SU-DHL-6 (cell line): ENCODE results near the gene MMP8.

Experiments
- H2AFZ ChIP-seq: fragments of 200-600 bp; sonication (generic); 2 replicates; pipeline ENCODE4 v1.6.1; 2014; ENCODE audit warnings: low read depth, mild to moderate bottlenecking, moderate library complexity, mixed read lengths, antibody characterized with exemption, low read length; ENCODE audit not compliant: severe bottlenecking
- H3F3A ChIP-seq: fragments of 200-600 bp; shearing (Covaris generic); 2 replicates; pipeline ENCODE4 v1.6.0; 2016; ENCODE audit warnings: antibody characterized with exemption, mild to moderate bottlenecking; ENCODE audit not compliant: insufficient read depth
- H3K27ac ChIP-seq: fragments of 200-600 bp; sonication (generic); 2 replicates; pipeline ENCODE4 v1.5.1; 2016; ENCODE audit warnings: low read depth, mild to moderate bottlenecking, low read length, moderate library complexity, mixed read lengths
- H3K27me3 ChIP-seq: fragments of 200-600 bp; sonication (generic), shearing (Covaris generic); 2 replicates; pipeline ENCODE4 v1.6.0; 2014; ENCODE audit warnings: mild to moderate bottlenecking, low read length
- H3K36me3 ChIP-seq: fragments of 200-600 bp; sonication (generic); 2 replicates; pipeline ENCODE4 v1.6.1; 2014; ENCODE audit warnings: mild to moderate bottlenecking, low read length, mixed read lengths
- H3K4me2 ChIP-seq: fragments of 300-600, 200-600 bp; shearing (Covaris generic), sonication (generic); 2 replicates; pipeline ENCODE4 v1.6.0; 2014; ENCODE audit warnings: low read length, low read depth, mild to moderate bottlenecking; ENCODE audit not compliant: poor library complexity, severe bottlenecking
- H3K4me3 ChIP-seq: fragments of 200-600 bp; sonication (generic); 2 replicates; pipeline ENCODE4 v1.5.1; 2014; ENCODE audit warnings: antibody characterized with exemption, low read length, mild to moderate bottlenecking, mixed read lengths; ENCODE audit not compliant: insufficient read depth, poor library complexity, severe bottlenecking
- H3K79me2 ChIP-seq: fragments of 200-600 bp; sonication (generic); 2 replicates; pipeline ENCODE4 v1.6.1; 2014; ENCODE audit warnings: mild to moderate bottlenecking, low read length, moderate library complexity; ENCODE audit not compliant: insufficient read depth
- H3K9ac ChIP-seq: fragments of 200-600 bp; sonication (generic); 2 replicates; pipeline ENCODE4 v1.7.0; 2014; ENCODE audit warnings: mild to moderate bottlenecking, low read length
- H3K9me2 ChIP-seq: fragments of 200-600 bp; sonication (generic); replicated peaks from 2 replicates; pipeline ENCODE4 v1.6.1; 2014; ENCODE audit warnings: low read length; ENCODE audit not compliant: insufficient read depth
- H3K9me3 ChIP-seq: fragments of 200-600 bp; sonication (generic); 2 replicates; pipeline ENCODE4 v1.6.1; 2014; ENCODE audit warnings: low read length, mixed read lengths; ENCODE audit not compliant: insufficient read depth
- H4K20me1 ChIP-seq: fragments of 200-600 bp; sonication (generic); 2 replicates; pipeline ENCODE4 v1.6.1; 2014; ENCODE audit warnings: low read depth, mild to moderate bottlenecking, antibody characterized with exemption, low read length, moderate library complexity, mixed read lengths
- CTCF ChIP-seq: fragments of 200-600 bp; sonication (generic); IDR thresholded peaks from one replicate; pipeline ENCODE4 v1.5.1; 2017; ENCODE audit warnings: antibody characterized with exemption, mild to moderate bottlenecking, low read length, moderate library complexity; ENCODE audit not compliant: insufficient read depth, poor library complexity, severe bottlenecking
- EZH2phosphoT487 ChIP-seq: fragments of 200-600 bp; sonication (generic), shearing (Covaris generic); conservative IDR thresholded peaks from 2 replicates; pipeline ENCODE4 v1.6.1; 2018; ENCODE audit warnings: mild to moderate bottlenecking, antibody characterized with exemption, low read length, moderate library complexity, mixed read lengths

MMP8 gene

DNA sequence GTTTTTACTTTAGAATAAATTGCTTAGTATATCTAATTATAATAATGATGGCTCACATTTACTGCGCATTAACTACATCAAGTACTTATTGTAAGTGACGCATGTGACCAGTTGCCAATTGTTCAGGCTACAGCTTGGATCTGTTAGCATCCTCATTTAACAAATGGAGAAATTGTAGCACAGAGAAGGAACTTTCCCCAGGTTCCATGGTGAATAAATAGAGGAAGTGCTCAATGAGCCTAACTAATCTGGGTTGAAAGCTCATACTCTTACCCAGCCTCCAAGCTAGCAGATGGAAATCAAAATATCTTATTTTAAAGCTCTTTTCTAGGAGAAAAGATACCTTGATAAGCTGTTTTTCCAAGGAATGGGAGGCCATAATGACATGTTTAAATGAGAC lies 39.0 kb downstream of the MMP8 start:
- Histone ChIP-seq H3K79me2 (no peaks in the 10 kb centered on the region), H3K27ac (no peak overlapping the region), H3K9ac (no peak overlapping the region), H3K4me2 (no peak overlapping the region), H3K4me3 (no peak overlapping the region), H3K9me3 (no peaks in the 10 kb centered on the region), H3K36me3 (no peaks in the 10 kb centered on the region), H3K27me3 (no peaks in the 10 kb centered on the region), H4K20me1 (no peaks in the 10 kb centered on the region), H3F3A (no peaks in the 10 kb centered on the region), H3K9me2 (no peaks in the 10 kb centered on the region), H2AFZ (no peak overlapping the region)
- TF ChIP-seq CTCF (no peak), EZH2phosphoT487 (no peak)

GRCh38 chr11:102685338-102685737 lies 39.4 kb downstream of the MMP8 start:
- Histone ChIP-seq H3K36me3 (no peaks in the 10 kb centered on the region), H4K20me1 (no peaks in the 10 kb centered on the region), H3K27me3 (no peaks in the 10 kb centered on the region), H3K9ac (no peak overlapping the region), H3K4me2 (no peak overlapping the region), H3K27ac (no peak overlapping the region), H3K4me3 (no peak overlapping the region), H3F3A (no peaks in the 10 kb centered on the region), H2AFZ (no peak overlapping the region), H3K9me3 (no peaks in the 10 kb centered on the region), H3K9me2 (no peaks in the 10 kb centered on the region), H3K79me2 (no peaks in the 10 kb centered on the region)
- TF ChIP-seq EZH2phosphoT487 = no peak
- TF ChIP-seq CTCF = no peak

DNA sequence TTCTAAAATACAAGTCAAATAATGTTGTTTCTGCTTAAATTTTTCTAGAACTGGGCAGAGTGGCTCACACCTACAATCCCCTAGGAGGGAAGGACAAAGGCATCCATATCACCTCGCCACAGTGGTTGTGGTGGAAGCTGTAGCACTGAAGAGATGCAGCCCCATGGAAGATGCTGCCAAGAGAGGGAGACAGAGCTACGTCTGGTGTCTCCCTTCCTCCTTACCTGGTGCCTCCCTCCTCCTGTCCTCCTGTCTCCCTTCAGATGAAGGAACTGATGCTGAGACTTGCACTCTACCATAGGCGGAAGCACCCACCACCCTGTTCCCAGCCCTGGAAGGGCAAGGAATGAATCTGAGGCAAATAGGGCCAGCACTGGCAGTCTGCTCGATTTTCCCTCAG lies 41.5 kb downstream of the MMP8 start:
- Histone ChIP-seq H3K4me2 (no peak overlapping the region), H2AFZ (no peak overlapping the region), H3K4me3 (no peak overlapping the region), H3K27me3 (no peaks in the 10 kb centered on the region), H3K79me2 (no peaks in the 10 kb centered on the region), H3K9me2 (no peaks in the 10 kb centered on the region), H3K9ac (no peak overlapping the region), H3K27ac (no peak overlapping the region), H3K9me3 (no peaks in the 10 kb centered on the region), H4K20me1 (no peaks in the 10 kb centered on the region), H3F3A (no peaks in the 10 kb centered on the region), H3K36me3 (no peaks in the 10 kb centered on the region)
- TF ChIP-seq EZH2phosphoT487 (no peak), CTCF (no peak)

DNA sequence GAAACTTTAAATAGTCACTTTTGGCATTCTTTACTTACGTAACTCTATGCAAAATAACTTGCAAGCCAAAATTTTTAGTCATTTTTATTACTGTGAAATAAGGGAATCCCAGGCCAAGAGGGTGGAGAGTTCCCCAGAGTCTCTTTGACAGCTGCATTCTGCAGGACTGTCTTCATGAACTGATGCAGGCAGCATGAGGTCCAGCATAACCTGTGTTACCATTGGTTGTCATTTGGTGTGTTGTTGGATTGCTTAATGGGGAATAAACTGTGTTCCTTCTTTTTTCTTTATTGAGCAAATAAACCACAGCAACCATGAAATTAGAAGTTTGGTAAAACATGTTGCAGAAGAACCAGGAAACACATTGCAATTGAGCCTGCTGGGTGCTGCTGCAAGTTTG lies 43.8 kb downstream of the MMP8 start:
- H3K27me3 ChIP-seq = no peaks in the 10 kb centered on the region
- H3K4me2 ChIP-seq = no peak overlapping the region
- H3F3A ChIP-seq = no peaks in the 10 kb centered on the region
- no peak overlapping the region for H3K27ac ChIP-seq
- H3K9me2 ChIP-seq = no peaks in the 10 kb centered on the region
- no peak overlapping the region for H3K9ac ChIP-seq
- H2AFZ ChIP-seq = no peak overlapping the region
- no peaks in the 10 kb centered on the region for H3K79me2 ChIP-seq
- TF ChIP-seq EZH2phosphoT487 = no peak
- no peak for TF ChIP-seq CTCF
- H4K20me1 ChIP-seq = no peaks in the 10 kb centered on the region
- H3K36me3 ChIP-seq = no peaks in the 10 kb centered on the region
- no peak overlapping the region for H3K4me3 ChIP-seq
- H3K9me3 ChIP-seq = no peaks in the 10 kb centered on the region
